ENCODE measurements around the gene RASGRF1.

RASGRF1 gene

DNA sequence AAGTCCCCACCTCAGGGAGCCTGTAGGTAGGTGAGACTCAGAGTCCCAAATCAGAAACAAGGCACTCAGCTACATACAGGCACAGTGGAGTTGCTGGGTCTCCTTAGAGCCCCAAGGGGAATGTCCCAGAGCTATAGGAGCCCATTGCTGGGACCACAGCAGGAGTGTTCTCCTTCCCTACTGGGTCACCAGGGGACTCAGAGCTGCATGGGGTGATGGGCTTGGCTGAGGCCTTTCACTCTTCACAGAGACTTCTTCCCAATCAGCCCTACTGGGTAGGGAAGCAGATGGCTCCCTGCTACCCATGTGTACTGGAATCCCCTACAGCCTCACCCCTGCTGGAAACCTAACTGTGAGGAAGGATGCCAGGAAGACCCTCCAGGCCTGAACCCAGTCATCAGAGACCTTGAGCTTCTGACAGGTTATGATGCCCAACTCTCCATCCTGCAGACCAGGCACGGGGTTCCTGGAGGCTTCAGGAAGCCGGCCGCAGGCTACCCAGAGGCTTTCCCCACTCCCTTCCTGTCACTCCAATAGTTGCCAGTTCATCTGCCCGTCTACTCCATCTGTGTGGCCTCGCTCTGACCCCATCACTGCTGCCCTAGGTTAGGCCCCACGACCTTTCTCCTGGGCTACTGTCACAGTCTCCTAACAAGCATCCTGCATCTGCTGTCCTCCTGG, 24.0 kb downstream of the RASGRF1 start:
- DNase-seq: no peak

DNA sequence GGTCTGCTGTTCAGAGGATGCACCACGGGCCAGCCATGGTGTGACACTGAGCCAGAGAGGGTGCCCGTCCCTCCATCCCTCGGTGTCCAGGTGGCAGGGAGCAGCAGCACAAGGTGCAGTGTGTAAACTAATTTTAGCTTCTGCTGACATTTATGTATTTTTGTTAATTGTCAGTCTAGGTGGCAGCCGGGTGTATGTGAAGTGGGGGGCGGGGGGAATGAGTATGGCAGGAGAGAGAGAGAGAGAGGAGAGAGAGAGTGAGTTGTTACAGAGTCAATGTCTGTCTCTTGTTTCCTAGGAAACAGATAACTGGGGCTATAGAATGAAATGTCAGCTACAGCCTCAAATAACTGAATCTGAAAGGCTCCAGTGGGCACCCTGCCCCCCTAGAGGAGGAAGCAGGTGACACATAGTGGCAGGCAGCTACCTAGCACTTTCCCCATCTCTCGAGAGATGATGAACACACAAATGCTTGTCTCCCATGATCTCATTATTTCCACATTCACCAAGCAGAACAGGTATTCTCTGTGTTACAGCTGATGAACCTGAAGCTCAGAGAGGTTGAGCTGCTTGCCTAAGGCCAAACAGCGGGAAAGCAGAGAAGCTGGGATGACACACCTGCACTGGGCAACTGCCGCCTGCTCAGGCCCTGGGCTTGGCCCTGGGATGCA, 24.7 kb downstream of the RASGRF1 start:
- DNase-seq: peak; percentile 60

DNA sequence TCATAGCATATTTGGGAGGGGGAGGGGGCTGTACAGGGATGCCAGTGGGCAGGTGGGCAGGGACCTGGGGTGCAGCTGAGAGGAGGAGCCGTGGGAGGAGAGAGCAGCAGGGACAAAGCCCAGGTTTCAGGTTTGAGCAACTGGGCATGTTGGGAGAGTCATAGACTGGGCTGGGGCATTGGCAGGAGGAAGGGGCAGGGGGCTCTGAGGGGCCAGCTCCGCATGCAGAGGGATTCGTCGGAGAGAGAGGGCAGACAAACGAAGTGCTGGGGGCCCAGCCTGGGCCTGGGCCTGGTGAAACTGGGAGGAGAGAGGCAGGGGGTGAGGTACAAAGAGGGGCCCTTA, 25.2 kb downstream of the RASGRF1 start:
- no peak for DNase-seq

DNA sequence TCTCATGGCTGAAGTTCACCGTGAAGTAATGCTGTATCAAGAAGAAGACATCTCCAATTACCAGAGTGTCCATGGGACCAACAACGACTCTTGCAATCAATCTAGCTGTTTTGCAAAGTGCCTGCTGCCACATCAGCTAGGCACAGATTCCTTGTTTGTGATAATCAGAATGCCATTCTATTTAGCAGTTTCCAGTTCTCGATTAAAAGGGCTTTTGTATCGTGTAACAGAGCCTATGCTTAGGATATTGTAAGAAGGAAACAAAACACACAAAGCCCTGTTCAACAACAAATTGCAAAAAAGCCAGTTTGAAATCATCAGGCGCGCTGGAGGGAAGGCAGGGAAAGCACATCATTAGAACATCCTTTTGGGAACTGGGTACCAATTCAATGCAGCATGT, 26.1 kb downstream of the RASGRF1 start:
- no peak for DNase-seq

DNA sequence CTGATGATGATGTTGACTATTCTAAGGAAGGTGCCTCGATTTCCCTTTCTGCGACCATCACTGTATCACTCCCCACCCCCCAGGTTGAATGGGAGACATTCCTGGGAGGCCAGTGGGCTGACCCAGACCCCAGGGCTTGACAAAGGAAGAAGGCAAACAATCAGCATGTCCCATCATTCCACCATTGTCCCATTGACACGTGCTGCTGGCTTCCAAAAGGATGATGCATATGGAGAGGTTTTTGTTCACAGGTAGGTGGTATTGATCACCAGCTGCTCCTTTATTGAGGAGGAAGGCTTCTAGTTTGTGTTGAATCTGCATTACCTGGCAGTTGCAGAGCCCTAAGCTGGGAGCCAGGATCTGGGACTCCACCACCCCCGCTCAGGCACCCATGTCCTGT, 30.4 kb downstream of the RASGRF1 start:
- no peak for DNase-seq

DNA sequence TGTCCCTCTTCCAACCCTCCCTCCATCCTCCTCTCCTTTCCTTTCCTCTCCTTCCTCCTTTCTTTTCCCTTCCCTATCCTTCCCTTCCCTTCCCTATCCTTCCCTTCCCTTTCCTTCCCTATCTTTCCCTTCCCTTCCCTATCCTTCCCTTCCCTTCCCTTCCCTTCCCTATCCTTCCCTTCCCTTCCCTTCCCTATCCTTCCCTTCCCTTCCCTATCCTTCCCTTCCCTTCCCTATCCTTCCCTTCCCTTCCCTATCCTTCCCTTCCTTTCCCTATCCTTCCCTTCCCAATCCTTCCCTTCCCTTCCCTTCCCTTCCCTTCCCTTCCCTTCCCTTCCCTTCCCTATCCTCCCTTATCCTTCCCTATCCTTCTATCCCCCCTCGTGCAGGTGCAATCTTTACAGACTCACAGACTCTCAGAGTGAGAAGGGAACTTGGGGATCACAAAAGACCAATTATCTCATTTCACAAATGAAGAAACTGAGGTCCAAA, 31.5 kb downstream of the RASGRF1 start:
- DNase-seq: no peak

DNA sequence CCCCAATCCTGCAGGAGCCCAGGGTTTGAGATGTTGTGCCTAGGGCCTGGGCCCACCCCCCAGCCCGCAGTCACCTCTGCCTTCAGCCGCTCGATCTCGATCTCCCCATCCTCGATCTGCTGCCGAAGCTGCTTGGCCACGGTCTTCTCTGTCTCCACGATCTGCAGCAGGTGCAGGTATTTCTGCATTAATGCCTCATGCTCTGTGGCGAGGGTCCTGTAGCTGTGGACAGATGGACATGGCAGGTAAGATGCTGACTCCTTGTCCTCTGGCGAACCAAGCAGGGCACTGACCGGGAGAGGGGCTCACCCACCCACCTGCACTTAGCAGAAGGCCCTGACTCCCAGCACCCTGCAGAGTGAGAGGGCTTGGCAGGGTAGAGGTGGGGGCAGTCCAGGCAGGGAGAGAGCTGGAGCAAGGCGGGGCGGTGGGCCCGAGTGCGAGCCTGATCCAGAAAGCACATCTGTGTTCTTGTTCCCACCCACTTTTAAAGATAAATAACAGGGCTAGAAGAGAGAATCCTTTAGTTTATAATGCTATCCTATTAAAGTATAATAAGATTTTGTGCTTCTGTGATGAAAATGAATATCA, 32.2 kb downstream of the RASGRF1 start:
- DNase-seq: no peak

DNA sequence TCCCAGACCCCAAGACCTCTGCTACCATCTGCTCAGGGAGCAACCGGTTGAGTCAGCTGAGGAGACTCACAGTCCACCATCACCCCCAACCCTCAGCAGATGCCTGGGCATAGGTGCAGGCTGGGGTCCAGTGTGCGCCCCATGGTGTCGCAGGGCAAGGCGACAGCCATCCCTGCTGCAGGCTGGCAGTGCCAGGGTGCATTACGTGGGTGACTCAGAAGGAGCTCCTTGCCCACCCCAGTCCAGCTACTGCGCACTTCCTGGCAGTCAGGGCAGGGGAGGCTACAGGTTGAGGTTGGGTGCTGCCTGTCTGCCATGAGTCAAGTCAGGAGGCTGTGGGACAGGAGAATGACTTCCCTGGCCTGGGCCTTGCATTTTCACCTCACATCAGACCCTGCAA, 33.5 kb downstream of the RASGRF1 start:
- DNase-seq: no peak

DNA sequence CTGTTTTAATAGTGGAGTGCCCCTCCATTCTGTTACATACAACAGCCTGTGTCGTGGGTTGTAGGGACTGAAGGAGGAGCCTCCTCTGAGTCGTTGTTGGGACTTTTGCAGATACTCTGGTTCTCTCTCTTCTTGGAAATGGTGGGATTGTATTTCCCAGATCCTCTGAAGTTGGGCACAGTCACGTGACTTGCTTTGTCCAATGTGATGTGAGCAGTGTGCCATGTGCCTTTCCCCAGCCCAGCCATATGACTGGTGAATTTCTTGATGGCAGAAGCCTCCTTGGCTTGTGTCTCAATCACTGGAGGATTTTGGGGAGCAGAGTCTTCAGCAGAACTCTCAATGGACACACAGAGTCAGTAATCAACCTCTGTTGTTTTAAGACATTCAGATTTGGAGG, 36.2 kb downstream of the RASGRF1 start:
- DNase-seq: no peak

DNA sequence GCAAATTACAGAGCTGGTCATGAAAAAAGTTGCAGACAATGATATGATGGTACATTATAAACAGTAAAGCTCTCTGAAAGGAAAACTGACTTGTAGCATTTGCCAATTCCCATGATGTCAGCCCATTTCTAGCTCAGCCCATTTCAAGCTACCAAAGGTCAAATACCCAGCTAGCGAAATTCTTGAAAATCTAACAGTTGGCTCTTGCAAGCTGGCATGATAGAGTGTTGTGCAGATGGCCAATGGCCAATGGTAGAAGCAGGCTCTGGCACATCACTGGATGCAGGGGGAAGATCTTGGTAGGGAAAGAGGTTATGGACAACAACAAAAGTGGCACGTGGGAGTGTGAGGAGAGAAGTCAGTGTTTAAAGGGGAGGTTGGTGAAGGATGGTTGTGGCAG, 36.7 kb downstream of the RASGRF1 start:
- DNase-seq: no peak

DNA sequence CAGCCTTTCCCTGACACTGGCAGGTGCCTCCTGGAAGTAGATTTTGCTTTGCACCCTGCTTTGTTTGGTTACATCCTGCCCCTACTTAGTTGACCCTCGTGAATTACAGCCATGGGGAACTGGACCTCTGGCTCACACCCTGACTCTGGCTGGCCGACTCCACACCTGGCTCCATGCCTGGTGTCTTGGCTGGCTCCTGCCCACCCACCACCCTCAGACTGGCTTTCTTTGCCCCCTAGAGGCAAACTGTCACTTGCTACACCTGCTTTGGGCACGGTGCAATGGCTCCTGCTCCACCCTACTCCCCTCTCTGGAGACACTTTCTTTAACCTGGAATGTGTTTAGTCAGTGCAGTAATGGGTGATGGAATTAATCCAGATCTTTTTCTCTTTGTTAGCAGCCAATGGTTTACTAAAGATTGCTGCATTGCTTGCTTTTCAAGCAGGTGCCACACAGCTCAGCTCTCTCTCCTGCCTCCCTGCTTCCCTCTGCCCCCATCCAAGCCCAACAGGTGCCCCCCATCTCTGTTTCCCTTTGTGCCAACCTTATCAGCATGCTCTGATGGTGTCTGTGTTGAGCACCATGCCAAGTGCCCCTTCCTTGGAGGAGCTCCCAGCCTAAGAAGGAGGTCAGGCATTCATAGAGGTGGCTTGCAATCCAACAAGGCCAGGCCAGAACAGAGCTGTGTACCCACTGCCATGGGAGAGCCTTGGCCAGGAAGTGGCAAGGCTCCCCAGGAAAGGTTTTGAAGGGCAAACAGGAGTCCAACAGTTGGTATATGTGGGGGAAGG, 38.4 kb downstream of the RASGRF1 start:
- no peak for DNase-seq

DNA sequence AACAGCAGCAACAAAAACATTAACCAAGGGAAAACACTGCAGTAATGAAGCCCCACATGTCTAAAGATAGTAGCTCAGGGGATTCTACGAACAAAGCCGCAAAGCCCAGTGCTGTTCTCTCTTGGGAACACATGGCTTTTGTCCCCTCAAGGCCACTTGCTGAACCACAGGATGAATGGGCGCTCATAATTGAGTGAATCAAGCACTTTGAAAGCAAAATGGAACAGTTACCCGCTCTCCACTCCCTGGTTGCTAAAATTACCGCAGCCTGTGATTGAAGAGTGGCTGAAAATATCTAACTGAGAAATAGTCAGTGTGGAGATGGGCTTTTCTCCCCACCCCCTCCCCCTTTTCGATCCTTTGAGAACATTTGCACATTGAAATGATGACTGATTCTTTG, 39.6 kb downstream of the RASGRF1 start:
- DNase-seq: no peak

DNA sequence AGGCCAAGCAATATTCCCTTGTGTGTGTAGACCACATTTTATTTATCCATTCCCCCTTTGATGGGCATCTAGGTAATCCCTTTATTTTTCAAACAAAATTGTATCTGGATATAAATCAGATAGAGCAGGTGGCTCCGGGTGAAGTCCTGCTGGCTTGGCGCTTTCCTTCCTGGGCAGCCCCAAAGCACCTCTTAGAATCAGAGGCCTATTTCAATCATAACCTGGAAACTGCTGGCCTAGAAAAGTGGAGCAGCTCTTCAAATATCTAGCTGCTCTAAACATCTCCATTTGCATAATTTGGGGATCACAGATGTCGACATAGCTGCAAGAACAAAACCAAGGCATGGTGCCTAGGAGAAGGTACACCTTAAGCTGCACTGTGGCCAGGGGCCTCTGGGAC, 40.2 kb downstream of the RASGRF1 start:
- DNase-seq: no peak

DNA sequence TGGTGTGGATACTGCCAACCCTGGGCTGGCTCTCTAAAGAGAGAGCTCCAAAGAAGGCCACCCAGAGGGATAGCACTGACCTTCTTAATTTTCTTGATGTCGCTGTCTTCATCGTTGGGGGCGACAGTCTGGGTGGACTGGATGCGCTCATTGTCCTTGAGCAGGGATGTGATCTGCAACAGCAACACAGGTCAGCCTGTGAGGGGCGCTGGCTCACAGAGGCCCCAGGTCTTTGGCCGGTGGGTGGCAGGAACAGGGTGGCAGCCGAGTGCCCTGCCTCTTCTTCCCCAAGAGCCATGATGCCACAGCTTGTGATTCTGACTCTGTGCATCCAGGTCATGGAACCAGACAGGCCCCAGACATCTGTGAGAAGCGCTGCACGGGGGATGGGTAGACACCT, 41.2 kb downstream of the RASGRF1 start:
- DNase-seq: no peak

DNA sequence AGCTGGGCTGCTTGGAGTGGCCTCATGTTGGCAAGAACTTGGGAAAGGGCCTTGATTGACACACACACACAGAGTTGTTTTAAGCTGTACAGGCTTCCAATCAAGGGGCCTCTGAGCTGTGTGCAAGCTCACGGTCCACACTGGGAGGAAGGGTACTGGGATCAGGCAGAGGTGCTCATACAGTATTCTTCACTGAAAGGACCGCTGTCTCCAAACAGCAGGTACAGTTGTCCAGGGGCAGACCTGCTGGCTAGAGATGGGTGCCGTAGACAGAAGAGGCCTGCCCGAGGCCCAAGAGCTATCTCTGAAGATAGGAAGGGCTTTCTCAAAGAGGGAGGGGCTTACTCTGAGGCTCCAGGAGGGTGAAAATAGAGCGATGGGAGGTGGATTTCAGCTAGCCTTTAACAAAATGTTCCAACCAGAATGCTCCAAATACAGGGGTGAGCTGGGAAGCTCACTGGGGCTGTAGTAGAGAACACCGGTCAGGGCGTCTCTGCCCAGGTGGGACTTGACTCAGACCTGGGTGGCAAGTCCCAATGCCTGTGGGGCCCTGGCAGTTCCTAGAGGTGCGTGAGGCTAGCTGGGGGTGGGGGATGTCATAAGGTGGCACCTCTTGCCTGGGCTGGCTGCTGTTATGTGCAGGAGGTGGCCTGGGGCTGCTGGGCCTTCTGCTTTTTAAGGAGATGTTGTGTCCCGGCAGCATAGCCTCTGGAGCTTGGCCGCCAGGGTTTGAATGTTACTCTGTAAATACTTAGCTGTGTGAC, 42.7 kb downstream of the RASGRF1 start:
- DNase-seq: no peak

DNA sequence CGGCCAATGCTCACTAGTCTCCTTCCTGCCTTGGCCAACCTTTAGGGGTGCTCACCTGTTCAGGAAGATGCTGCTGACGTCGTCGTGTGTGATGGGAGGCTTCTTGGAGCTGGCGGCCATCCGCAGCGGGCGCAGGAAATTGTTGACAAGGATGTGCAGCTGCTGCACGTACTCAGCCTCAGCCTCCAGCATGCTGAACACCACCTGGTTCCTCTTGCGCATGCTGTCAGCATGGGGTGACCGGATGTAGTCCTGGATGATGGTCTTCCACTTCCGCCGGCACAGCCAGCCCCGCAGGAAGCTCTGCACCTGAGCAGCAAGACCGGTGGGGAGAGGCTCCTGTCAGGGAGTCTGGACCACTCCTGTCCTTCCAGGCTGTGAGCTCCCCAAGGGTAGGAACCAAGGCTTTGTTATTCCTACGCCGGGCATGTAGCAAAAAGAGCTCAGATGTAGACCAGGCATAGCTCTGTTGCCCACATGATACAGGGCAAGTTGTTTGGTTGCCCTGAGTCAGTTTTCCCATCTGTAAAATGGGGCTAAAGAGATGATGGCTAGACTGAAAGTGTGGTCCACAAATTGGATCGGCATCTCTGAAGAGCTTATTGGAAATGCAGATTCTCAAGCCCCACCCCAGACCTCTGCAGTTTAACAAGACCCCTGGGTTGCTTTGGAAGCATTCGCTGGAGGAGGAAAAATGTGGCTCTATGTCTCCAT, 43.7 kb downstream of the RASGRF1 start:
- no peak for DNase-seq

DNA sequence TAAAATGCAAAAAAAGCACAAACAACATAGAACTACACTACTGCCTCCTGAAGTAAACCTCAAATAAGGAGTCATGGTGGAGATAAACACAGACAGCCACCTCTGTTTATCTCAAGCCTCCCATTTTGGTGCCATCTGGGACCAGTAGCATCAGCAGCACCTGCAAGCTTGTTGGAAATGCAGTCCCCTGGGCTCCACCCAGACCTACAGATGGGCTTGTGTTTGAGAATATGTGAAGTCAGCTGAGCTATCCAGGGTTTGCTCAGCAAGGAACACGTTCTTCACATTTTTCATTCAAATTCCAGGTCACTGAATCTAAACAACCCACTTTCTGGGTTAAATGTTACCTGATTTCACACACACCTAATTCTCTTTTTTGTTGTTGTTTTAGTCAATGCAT, 45.5 kb downstream of the RASGRF1 start:
- DNase-seq: no peak

DNA sequence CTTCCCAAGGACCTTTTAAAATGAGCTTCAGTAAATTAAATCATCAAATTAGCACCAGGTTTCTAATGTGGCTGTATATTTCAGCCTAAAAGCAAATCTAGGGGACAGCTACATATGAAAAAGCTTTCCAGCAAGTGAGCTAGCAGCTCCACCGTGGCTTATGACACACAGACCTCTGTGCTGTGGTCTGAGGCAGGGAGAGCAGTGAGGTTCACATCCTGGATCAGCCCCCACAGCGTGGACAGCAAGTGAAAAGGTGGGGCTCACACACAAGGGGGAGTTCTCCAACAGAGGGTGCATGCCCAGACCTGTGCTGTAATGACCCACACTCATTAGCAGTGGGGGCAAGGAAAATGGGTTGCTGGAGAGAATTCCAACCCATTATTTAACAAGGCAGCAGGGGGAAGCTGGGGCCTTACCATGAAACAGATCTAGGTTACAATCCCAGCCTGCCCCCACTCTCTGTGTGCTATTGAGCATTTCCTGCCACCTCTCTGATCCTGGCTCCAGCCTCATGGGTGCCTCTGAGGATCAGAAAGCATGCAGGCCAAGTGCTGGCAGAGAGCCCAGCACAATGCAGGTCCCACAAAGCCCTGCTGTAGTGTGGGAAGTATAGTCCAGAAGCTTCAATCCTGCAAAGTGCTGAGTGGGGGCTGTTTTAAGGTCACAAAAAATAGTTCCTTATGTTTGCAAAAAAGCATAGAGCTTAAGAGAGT, 48.2 kb downstream of the RASGRF1 start:
- no peak for DNase-seq

DNA sequence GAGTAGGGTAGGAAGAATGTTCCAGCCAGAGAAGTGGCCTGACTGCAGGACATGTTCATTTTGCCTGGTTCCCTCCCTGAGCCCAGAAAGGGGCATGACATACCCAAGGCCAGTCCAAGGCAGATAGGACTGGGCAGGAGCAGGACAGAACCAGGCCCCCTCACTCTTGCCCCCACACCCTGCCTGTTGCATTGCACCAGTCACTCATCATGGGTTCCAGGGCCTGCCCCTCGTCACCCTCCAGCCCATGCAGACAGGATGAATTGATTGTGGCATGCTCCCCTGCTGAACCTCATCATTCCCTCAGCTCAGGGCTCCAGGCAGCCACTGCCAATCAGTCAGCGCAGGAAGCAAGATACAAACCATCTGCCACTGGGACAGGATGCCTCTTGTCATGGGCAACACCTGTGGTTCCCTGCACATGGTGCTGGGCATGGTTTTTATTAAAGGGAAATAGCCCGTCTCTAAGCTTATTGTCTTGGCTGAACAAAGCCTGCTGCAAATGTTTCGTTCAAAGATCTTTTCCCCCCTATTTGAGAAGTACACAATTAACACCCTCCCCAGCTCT, 48.9 kb downstream of the RASGRF1 start:
- no peak for DNase-seq

DNA sequence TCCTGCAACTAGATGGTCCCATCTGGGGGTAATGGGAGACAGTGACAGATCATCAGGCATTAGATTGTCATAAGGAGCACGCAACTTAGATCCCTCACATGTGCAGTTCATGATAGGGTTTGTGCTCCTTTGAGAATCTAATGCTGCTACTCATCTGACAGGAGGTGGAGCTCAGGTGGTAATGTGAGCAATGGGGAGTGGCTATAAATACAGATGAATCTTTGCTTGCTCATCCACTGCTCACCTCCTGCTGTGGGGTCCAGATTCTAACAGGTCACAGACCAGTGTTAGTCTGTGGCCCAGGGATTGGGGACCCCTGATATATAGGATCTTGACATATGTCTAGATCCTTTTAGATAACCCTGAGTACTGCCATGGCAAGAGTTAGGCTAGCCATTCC, 52.7 kb downstream of the RASGRF1 start:
- DNase-seq: no peak

DNA sequence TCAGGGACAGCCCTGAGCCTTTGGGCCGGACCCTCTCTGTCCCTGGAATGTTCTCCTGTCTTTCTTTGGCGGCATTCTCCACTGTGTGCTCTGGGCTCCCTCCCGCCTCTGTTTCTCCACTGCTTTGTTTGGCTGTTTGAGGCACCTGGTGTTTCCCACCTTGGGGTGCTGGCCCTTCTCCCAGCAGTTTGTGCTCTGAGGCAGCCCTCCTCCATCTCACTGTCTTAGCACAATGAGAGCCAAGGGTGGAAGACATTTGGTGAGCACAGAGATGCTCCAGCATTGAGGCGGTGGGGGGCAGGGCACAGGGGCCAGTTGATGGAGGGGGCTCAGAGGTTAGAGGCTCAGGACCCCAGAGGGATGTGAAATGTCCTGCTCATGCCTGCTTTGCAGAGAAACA, 54.3 kb downstream of the RASGRF1 start:
- no peak for DNase-seq
